HG02642 (cell line): Measurements from ENCODE around the gene GAP43.
A peak's percentile ranks its signal among the peaks of the same experiment; 100 is the strongest.

Source experiments
- ATAC-seq: cut with Tn5 transposase; IDR thresholded peaks from one replicate; pipeline ENCODE4 v1.9.1; 2021; ENCODE audit warnings: mild to moderate bottlenecking; ENCODE audit not compliant: unreplicated experiment, poor library complexity

The GAP43 gene

GRCh38 chr3:115659253-115660220 lies 36.2 kb downstream of the GAP43 start:
- ATAC-seq = peak; percentile 21

GRCh38 chr3:115660646-115661337 lies 37.5 kb downstream of the GAP43 start:
- ATAC-seq = no peak

GRCh38 chr3:115662356-115662755 lies 39.0 kb downstream of the GAP43 start:
- no peak for ATAC-seq

- no peak for ATAC-seq
Measured at GRCh38 chr3:115663414-115663813, 40.1 kb downstream of the GAP43 start.

- no peak for ATAC-seq
Measured at GRCh38 chr3:115666081-115666480, 42.8 kb downstream of the GAP43 start.

- peak; percentile 70 for ATAC-seq
Measured at GRCh38 chr3:115666920-115667737, 43.8 kb downstream of the GAP43 start.

- ATAC-seq = peak; percentile 40
Measured at GRCh38 chr3:115667738-115668065, 44.4 kb downstream of the GAP43 start.

GRCh38 chr3:115670911-115671310 lies 47.6 kb downstream of the GAP43 start:
- ATAC-seq = no peak

- no peak for ATAC-seq
Measured at GRCh38 chr3:115671761-115672455, 48.6 kb downstream of the GAP43 start.

- no peak for ATAC-seq
Measured at GRCh38 chr3:115673881-115674280, 50.6 kb downstream of the GAP43 start.

GRCh38 chr3:115676336-115676735 lies 53.0 kb downstream of the GAP43 start:
- no peak for ATAC-seq

GRCh38 chr3:115680803-115681345 lies 57.6 kb downstream of the GAP43 start:
- ATAC-seq = no peak

GRCh38 chr3:115681736-115682135 lies 58.4 kb downstream of the GAP43 start:
- ATAC-seq = no peak

GRCh38 chr3:115683305-115683704 lies 60.0 kb downstream of the GAP43 start:
- ATAC-seq = no peak

- no peak for ATAC-seq
Measured at GRCh38 chr3:115683773-115684172, 60.5 kb downstream of the GAP43 start.

- peak; percentile 82 for ATAC-seq
Measured at GRCh38 chr3:115685097-115685496, 61.8 kb downstream of the GAP43 start.

GRCh38 chr3:115687721-115688120 lies 64.4 kb downstream of the GAP43 start:
- ATAC-seq = no peak

GRCh38 chr3:115688418-115688817 lies 65.1 kb downstream of the GAP43 start:
- no peak for ATAC-seq

GRCh38 chr3:115689928-115690327 lies 66.6 kb downstream of the GAP43 start:
- no peak for ATAC-seq

- ATAC-seq = no peak
Measured at GRCh38 chr3:115691964-115692363, 68.7 kb downstream of the GAP43 start.
